NOMO-1 treated with DMSO at 0.1 percent for 48 hours (cell line): ENCODE measurements around the gene LY6G6C.
A peak's percentile ranks its signal among the peaks of the same experiment; 100 is the strongest.

Source experiments
- DNase-seq: peaks from one replicate; lab custom pipeline; 2025; ENCODE audit not compliant: unreplicated experiment; lab: John Stamatoyannopoulos, UW

LY6G6C gene

GRCh38 chr6:31687321-31687720, 34.2 kb downstream of the LY6G6C start:
- no peak for DNase-seq

DNA sequence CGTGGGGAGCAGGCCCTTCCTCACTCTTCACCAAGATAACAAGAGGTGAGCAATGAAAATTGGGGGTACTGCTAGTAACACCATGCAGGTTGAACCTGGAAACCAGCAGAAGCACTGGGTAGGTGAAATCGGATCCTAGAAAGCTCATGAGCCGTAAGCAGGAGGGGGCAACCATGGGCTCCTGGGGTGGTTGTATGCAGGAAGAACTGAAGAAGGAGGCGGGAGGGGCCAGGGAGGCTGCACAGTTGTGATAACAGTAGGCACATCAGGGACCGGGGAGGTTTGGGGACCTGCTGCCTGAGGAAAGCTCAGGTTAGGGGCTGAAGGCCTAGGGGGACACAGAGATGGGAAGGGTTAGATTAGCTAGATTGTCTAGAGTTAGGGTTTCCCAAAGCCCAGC, 35.1 kb downstream of the LY6G6C start:
- no peak for DNase-seq

GRCh38 chr6:31683591-31683990, 38.0 kb downstream of the LY6G6C start:
- no peak for DNase-seq

DNA sequence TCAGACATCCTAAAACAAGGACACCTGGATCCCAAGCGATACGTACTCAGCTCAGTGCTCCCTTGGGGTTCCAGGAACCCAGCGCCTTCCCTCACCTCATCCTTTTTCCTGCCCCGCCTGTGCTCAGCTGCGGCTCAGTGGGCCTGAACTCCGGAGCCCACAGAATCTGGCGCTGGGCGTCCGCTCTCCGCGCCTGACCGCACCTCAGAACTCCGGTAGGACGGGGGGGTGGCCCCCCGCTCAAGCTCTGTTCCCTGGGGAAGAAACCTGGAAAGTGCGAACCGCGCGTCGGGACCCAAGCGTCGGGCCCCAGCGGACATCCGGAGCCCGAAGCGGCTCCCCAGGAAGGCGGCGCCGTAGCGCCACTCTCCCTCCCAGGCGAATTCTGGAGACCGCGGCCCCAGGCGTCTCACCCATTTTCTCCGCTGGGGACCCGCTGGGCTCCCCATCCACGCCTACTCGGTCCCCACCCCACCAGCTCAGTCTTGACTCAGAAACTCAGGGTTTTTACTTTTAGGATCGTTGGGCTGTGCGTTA, 40.3 kb downstream of the LY6G6C start:
- DNase-seq: no peak

DNA sequence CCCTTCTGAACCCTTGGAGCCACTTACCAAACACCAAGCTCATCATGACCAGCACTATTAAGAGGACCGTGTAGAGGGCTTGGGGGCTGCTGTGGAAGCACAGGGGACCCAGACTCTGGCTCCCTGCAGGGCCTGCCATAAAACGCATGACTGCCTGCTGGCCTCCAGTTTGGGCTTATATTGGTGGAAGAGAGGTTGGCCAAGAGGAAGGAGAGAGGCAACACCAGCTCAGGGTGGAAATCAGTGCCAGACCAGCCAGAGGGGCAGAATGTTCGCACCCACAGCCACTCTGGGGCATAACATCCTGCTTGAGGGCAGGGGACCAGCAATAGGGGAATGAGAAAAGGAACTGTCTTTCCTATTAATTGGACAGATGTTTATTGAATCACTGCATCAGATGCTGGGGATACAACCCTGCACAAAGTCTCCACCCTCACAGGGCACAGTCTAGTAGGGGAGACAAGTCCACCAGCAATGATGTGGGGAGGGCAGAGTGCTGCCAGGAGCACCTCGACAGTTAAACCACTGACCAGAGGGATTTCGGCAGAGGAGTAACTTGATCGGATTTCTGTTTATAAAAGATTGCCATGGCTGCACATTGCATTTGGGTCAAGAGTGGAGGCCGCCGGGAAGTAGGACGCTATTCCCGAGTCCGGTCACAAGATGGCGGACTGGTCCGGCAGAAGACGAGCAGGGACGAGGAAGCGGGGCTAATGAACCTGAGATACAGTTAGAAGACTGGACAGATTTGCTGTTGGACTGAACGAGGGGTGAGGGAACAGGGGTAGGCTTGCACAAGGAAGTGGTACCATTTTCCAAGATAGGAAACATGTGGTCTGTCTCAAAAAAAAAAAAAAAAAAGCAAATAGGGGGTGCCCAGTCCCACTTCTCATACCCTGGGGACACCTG, 41.1 kb downstream of the LY6G6C start, which contains the start of gene LY6G5C:
Gene LY6G5C, minus strand, starts transcription at position 842 of the 909 bp plus-strand sequence. Its CDS starts 694 bp downstream, at position 148.
- peak; percentile 72 for DNase-seq

GRCh38 chr6:31677955-31678354, 43.6 kb downstream of the LY6G6C start:
- no peak for DNase-seq

DNA sequence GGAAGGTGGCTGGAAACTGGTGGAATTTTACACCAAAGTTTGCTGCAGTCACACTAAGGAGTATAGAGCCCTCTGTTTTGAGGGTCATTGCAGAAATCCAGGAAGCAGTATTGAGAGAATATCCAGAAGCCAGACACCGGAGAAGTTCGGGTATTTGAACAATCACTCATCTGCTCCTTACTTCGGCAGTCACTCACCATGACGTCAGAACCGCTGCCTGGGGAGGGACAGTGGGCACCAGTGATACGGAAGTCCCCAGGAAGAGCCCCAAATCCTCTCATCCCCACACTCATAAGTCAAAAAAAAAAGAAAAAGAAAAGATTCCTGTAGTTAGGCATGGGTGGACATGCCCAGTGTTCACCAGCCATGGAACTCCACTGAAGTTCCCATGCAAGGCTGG, 44.6 kb downstream of the LY6G6C start:
- no peak for DNase-seq

DNA sequence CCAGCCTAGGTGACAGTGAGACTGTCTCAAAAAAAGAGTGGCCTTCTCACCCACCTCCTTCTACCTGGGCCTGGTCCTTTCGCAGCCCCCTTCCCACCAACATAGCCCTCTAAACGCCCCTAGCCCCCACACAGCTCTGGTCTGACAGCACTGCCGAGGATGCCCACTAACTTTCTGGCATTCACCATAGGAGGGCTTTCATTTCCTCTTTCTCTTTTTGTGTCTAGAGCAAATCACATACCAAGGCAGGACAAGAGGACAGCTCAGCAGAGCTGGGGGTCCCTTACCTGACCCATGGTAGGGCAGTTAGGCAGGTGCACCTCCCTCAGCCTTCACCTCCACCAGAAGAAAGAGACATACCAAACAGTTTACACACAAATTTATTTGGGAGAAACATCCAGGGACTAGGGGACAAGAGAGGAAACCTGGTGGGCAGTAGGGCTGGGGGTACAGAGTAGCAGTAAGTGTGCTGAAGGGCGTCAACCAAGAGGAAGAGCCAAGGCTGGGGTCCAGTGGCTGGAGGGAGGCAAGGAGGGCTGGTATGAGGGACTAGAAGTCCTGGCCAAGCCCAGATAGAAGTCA, 45.1 kb downstream of the LY6G6C start:
- peak; percentile 35 for DNase-seq

GRCh38 chr6:31669676-31670075, 51.9 kb downstream of the LY6G6C start, which contains the start of gene LY6G5B:
Gene LY6G5B (plus strand): TSS chr6:31669976. CDS start chr6:31670951, 975 bp downstream.
- DNase-seq: no peak
